Measurements from ENCODE around the gene CEP95.

CEP95 gene

DNA sequence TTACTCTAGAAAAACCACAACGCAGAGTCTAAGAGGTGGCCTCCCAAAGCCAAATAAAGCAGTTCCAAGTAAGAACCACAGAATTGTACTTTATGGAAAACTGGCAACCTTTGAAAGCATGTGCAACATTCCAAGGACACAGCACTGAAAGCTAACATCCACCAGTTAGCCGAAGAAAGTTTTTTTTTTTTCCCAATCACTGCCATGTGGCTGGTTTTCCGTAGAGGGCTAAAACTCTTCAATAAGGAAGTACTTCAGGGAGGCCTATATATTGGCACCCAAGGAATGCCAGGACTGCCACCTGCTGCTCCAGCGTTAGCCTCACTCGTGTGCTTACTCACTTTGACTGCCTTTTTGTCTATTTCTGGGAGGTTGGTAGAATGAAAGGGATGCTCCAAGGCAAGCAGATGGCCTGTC lies 25.2 kb downstream of the CEP95 start:
- no peak for DNase-seq
- intact Hi-C loops (cut with DNase I; ENCODE audit: low total_unique reads): no loop called here
- no peak overlapping the region for H3K4me3 ChIP-seq
- H3K4me1 ChIP-seq: peaks cover 0 to 4% (median 0%) of the 10 kb centered on the region in 4 donors
- H3K27me3 ChIP-seq: no peaks in the 10 kb centered on the region
- H3K9me3 ChIP-seq: no peaks in the 10 kb centered on the region
- peaks cover 95 to 98% (median 96%) of the 10 kb centered on the region in 3 donors for H3K36me3 ChIP-seq
- TF ChIP-seq, protein P1, sequence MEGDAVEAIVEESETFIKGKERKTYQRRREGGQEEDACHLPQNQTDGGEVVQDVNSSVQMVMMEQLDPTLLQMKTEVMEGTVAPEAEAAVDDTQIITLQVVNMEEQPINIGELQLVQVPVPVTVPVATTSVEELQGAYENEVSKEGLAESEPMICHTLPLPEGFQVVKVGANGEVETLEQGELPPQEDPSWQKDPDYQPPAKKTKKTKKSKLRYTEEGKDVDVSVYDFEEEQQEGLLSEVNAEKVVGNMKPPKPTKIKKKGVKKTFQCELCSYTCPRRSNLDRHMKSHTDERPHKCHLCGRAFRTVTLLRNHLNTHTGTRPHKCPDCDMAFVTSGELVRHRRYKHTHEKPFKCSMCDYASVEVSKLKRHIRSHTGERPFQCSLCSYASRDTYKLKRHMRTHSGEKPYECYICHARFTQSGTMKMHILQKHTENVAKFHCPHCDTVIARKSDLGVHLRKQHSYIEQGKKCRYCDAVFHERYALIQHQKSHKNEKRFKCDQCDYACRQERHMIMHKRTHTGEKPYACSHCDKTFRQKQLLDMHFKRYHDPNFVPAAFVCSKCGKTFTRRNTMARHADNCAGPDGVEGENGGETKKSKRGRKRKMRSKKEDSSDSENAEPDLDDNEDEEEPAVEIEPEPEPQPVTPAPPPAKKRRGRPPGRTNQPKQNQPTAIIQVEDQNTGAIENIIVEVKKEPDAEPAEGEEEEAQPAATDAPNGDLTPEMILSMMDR (IDR thresholded peaks at IDR 0.05): no peak
- H3K27ac ChIP-seq: peak overlapping the region in 1 of 2 donors; percentile 1

GRCh38 chr17:64532409-64532808 lies 25.6 kb downstream of the CEP95 start:
- H3K36me3 ChIP-seq: peaks cover 95 to 98% (median 96%) of the 10 kb centered on the region in 3 donors
- H3K4me3 ChIP-seq: no peak overlapping the region
- intact Hi-C loops (cut with DNase I; ENCODE audit: low total_unique reads): no loop called here
- peaks cover 0 to 4% (median 0%) of the 10 kb centered on the region in 4 donors for H3K4me1 ChIP-seq
- TF ChIP-seq, protein P1 (IDR thresholded peaks at IDR 0.05): no peak
- no peaks in the 10 kb centered on the region for H3K9me3 ChIP-seq
- no peaks in the 10 kb centered on the region for H3K27me3 ChIP-seq
- DNase-seq: no peak
- peak overlapping the region in 1 of 2 donors; percentile 1 for H3K27ac ChIP-seq

DNA sequence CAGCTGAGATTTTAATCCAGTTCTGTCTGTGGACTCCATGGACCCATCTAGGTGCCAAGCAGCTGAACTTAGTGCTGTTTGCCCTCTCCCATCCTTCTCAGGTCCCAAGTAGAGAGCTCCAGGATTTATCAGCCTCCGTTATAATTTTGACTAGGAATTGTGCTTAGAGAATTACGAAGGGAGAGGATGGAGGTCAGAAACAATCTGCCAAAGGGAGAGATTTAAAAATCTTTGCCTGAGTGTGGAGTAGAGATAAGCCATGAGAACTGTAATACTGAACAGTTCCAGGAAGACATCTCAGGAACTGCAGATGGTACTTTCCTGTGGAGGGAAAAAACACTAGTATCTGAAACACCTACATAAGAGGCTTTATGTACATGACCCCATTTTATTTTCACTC lies 27.0 kb downstream of the CEP95 start:
- no peak for DNase-seq
- TF ChIP-seq, protein P1 (IDR thresholded peaks at IDR 0.05): no peak
- Histone ChIP-seq H3K4me1 (peaks cover 0 to 4% (median 0%) of the 10 kb centered on the region in 4 donors), H3K9me3 (no peaks in the 10 kb centered on the region), H3K27me3 (no peaks in the 10 kb centered on the region), H3K27ac (no peak overlapping the region), H3K4me3 (no peak overlapping the region), H3K36me3 (peaks cover 97 to 98% (median 98%) of the 10 kb centered on the region in 3 donors)
- intact Hi-C loops (cut with DNase I; ENCODE audit: low total_unique reads): no loop called here

DNA sequence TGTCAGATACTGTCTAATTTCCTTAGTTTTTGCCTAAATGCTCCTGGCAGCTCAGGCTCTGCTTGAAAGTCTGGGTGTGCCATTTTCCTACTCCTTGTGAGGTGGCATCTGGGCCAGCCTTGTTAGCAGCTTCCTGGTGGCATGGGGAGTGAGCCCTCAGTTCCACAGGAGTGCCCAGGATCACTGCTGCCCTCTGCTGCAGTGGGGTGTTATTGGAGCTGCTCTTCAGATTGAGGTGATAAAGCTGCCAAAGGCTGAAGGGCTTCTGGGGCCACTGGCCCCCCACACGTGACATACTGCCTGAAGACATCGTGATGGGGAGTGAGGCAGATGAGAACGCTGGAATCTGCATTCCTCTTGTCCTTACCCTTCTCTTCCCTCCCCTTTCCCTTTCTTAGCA lies 27.4 kb downstream of the CEP95 start:
- TF ChIP-seq, protein P1 (IDR thresholded peaks at IDR 0.05): no peak
- Histone ChIP-seq H3K4me1 (peaks cover 0 to 4% (median 0%) of the 10 kb centered on the region in 4 donors), H3K27me3 (no peaks in the 10 kb centered on the region), H3K9me3 (no peaks in the 10 kb centered on the region), H3K36me3 (peaks cover 94 to 98% (median 94%) of the 10 kb centered on the region in 3 donors), H3K27ac (no peak overlapping the region), H3K4me3 (no peak overlapping the region)
- intact Hi-C loops (cut with DNase I; ENCODE audit: low total_unique reads): no loop called here
- no peak for DNase-seq

DNA sequence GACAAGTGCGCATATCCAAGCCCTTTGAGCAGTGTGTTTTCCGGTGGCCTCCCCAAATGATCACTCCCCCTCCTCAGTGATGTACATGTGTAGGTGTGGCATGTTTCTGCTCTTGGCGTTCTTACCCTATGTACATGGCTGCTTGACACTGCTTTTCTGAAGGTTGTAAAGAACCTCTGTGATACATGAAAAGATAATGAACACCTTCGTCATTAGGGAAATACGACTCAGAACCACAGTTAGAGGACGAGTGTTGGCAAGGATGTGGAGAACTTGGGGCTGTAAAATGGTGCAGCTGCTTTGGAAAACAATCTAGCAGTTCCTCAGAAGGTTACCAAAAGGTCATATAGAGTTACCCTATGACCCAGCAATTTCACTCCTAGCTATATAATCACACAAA lies 28.6 kb downstream of the CEP95 start:
- Histone ChIP-seq H3K4me3 (no peak overlapping the region), H3K4me1 (peaks cover 0 to 4% (median 0%) of the 10 kb centered on the region in 4 donors), H3K36me3 (peaks cover 83 to 92% (median 91%) of the 10 kb centered on the region in 3 donors), H3K9me3 (no peaks in the 10 kb centered on the region), H3K27me3 (no peaks in the 10 kb centered on the region), H3K27ac (no peak overlapping the region)
- TF ChIP-seq, protein P1 (IDR thresholded peaks at IDR 0.05): no peak
- intact Hi-C loops (cut with DNase I; ENCODE audit: low total_unique reads): no loop called here
- no peak for DNase-seq

- H3K36me3 ChIP-seq: peaks cover 68 to 91% (median 77%) of the 10 kb centered on the region in 3 donors
- H3K27me3 ChIP-seq: no peaks in the 10 kb centered on the region
- H3K4me3 ChIP-seq: no peak overlapping the region
- TF ChIP-seq, protein P1 (IDR thresholded peaks at IDR 0.05): no peak
- no peak overlapping the region for H3K27ac ChIP-seq
- intact Hi-C loops (cut with DNase I; ENCODE audit: low total_unique reads): no loop called here
- peaks cover 0 to 4% (median 0%) of the 10 kb centered on the region in 4 donors for H3K4me1 ChIP-seq
- no peaks in the 10 kb centered on the region for H3K9me3 ChIP-seq
- DNase-seq: no peak
These were observed 30.1 kb downstream of the CEP95 start for GRCh38 chr17:64536913-64537312.

All from tibial artery (tissue), 4 donors.